A673 (cell line): Measurements from ENCODE around the gene JMJD6. TPM values are rescaled to one million over a fixed set of nuclear protein-coding genes. Genes with fewer than 3 reads are reported as not detected.

Experiments used
- BruUV-seq: library from RNA; stranded (reverse); fragments of 400-500 nt; replicated peaks from 2 replicates; lab custom pipeline; 2021; lab: Mats Ljungman, UMichigan
- CTCF ChIA-PET: fragments of 300-600 bp; sonication (Branson Sonifier 250); formaldehyde crosslinking; loops from one replicate; lab custom pipeline; 2022; ENCODE audit warnings: antibody characterized with exemption; lab: Charles Lee
- POLR2A ChIA-PET: fragments of 300-600 bp; sonication (Branson Sonifier 250); formaldehyde crosslinking; loops from one replicate; lab custom pipeline; 2022; ENCODE audit warnings: antibody characterized with exemption; ENCODE audit not compliant: low non-redundant PET; lab: Charles Lee
- DNase-seq: peaks from one replicate; pipeline ENCODE4 v3.0.0-alpha.2; 2015; ENCODE audit warnings: low spot score
- H3K27ac ChIP-seq: fragments of 200-600 bp; sonication (generic); 2 replicates; pipeline ENCODE4 v1.5.1; 2016; ENCODE audit warnings: mixed run types, low read depth, mild to moderate bottlenecking, mixed read lengths, antibody characterized with exemption, low read length; ENCODE audit not compliant: poor library complexity, severe bottlenecking
- H3K27me3 ChIP-seq: fragments of 200-600 bp; sonication (generic); replicated peaks from 2 replicates; pipeline ENCODE4 v1.6.1; 2017; ENCODE audit warnings: mixed run types, low read depth, mild to moderate bottlenecking, mixed read lengths, antibody characterized with exemption, low read length; ENCODE audit not compliant: insufficient read depth, poor library complexity
- H3K36me3 ChIP-seq: fragments of 200-600 bp; sonication (generic); 2 replicates; pipeline ENCODE4 v1.6.1; 2016; ENCODE audit warnings: mixed run types, mild to moderate bottlenecking, mixed read lengths, antibody characterized with exemption, low read length; ENCODE audit not compliant: insufficient read depth, poor library complexity, severe bottlenecking
- H3K4me1 ChIP-seq: fragments of 200-600 bp; sonication (generic); 2 replicates; pipeline ENCODE4 v1.6.1; 2017; ENCODE audit warnings: mixed run types, mild to moderate bottlenecking, mixed read lengths, antibody characterized with exemption, low read length; ENCODE audit not compliant: insufficient read depth, poor library complexity, severe bottlenecking
- H3K4me3 ChIP-seq: fragments of 200-600 bp; sonication (generic); 2 replicates; pipeline ENCODE4 v1.5.1; 2016; ENCODE audit warnings: low read depth, mixed run types, mild to moderate bottlenecking, mixed read lengths, low read length; ENCODE audit not compliant: poor library complexity, severe bottlenecking
- H3K9me3 ChIP-seq: fragments of 200-600 bp; sonication (generic); 2 replicates; pipeline ENCODE4 v1.6.1; 2016; ENCODE audit warnings: mixed run types, low read depth, mild to moderate bottlenecking, mixed read lengths, antibody characterized with exemption, low read length; ENCODE audit not compliant: poor library complexity, severe bottlenecking
- EZH2 ChIP-seq: fragments of 200-600 bp; sonication (generic); IDR thresholded peaks from 2 replicates; pipeline ENCODE4 v1.6.1; 2017; ENCODE audit warnings: borderline replicate concordance, low read depth, mild to moderate bottlenecking, mixed read lengths, antibody characterized with exemption, low read length; ENCODE audit not compliant: poor library complexity, severe bottlenecking
- intact Hi-C: fragments of 100-400 bp; cut with micrococcal nuclease; formaldehyde crosslinking; loops from one replicate; pipeline ENCODE4 v1.10.0; 2022; ENCODE audit not compliant: unreplicated experiment
- total RNA-seq: library from RNA; stranded (reverse); gene quantifications from 2 replicates; pipeline ENCODE4 v1.2.3, GENCODE V29; 2021
- TF ChIP-seq, protein P1 (sequence below): fragments of 300-800, 200-600 bp; sonication (generic); conservative IDR thresholded peaks from 2 replicates; pipeline ENCODE4 v1.5.1; 2017; ENCODE audit warnings: low read depth, mild to moderate bottlenecking, antibody characterized with exemption, low read length, moderate library complexity, mixed read lengths

JMJD6 gene
- total RNA-seq, 1 experiment from 2014 or later = 77.6 TPM

DNA sequence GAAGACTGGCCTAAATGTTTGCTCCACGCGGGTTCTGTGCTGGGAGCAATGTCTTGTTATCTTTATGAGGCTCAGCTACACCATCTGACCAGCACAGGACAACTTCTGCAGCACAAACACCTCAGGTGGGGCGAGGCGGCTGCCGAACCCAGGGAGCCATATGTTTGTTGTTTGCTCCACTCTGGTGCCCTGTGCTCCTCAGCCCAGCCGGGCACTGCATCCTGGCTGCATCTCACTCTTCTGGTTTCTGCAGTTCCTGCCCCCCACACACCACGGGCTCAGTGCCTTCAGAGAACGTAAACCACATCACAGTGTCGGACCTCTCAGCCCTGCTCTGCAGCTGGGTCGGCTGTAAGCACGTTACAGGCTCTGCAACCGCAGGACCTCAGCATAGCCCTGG lies 48.1 kb downstream of the JMJD6 start:
- intact Hi-C loops = no loop called here

DNA sequence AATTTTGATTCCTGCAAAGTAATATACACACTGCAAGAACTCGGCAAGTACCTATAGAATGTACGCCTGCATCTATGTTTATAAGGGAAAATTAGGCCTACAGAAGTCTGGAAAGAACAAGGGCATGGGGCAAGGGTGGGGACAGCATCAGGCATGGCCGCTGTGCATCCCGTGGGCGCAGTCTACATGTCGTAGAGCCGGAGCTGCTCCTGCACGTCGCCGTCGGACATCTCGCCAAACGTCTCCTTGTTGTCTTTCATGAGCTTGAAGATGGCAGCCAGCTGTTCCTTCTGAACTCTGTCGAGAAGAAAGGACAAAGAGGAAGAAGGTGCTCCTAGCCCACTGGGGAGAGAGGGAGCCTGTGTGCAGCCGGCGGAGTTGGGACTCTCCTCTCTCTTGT lies 49.0 kb downstream of the JMJD6 start:
- H3K9me3 ChIP-seq = no peaks in the 10 kb centered on the region
- H3K4me3 ChIP-seq = no peak overlapping the region

More for the DNA sequence above, 48.1 kb downstream of the JMJD6 start:
- CTCF ChIA-PET = no interaction called here
- Histone ChIP-seq H3K27me3 (no peaks in the 10 kb centered on the region), H3K4me3 (no peak overlapping the region), H3K4me1 (no peaks in the 10 kb centered on the region), H3K27ac (no peak overlapping the region), H3K36me3 (peaks cover 4% of the 10 kb centered on the region), H3K9me3 (no peaks in the 10 kb centered on the region)
- BruUV-seq = no TSS peak
- no peak for TF ChIP-seq EZH2
- TF ChIP-seq, protein P1, sequence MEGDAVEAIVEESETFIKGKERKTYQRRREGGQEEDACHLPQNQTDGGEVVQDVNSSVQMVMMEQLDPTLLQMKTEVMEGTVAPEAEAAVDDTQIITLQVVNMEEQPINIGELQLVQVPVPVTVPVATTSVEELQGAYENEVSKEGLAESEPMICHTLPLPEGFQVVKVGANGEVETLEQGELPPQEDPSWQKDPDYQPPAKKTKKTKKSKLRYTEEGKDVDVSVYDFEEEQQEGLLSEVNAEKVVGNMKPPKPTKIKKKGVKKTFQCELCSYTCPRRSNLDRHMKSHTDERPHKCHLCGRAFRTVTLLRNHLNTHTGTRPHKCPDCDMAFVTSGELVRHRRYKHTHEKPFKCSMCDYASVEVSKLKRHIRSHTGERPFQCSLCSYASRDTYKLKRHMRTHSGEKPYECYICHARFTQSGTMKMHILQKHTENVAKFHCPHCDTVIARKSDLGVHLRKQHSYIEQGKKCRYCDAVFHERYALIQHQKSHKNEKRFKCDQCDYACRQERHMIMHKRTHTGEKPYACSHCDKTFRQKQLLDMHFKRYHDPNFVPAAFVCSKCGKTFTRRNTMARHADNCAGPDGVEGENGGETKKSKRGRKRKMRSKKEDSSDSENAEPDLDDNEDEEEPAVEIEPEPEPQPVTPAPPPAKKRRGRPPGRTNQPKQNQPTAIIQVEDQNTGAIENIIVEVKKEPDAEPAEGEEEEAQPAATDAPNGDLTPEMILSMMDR = no peak
- POLR2A ChIA-PET = no interaction called here
- no peak for DNase-seq

DNA sequence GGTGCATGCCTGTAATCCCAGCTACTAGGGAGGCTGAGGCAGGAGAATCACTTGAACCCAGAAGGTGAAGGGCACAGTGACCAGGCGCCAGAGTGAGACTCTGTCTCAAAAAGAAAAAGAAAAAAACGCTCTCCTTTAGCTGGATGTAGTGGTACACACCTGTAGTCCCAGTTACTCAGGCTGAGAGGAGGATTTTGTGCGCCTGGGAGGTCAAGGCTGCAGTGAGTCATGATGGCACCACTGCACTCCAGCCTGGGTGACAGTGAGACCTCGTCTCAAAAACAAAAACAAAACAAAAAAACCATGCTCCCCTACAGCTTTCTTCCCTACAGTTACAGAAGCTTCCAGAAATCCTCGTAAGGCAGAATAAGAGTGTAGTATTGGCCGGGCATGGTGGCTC lies 49.8 kb downstream of the JMJD6 start:
- Histone ChIP-seq H3K27ac (no peak overlapping the region), H3K9me3 (no peaks in the 10 kb centered on the region), H3K4me1 (peaks cover 6% of the 10 kb centered on the region), H3K27me3 (no peaks in the 10 kb centered on the region), H3K4me3 (no peak overlapping the region), H3K36me3 (no peaks in the 10 kb centered on the region)
- ChIA-PET CTCF (no interaction called here), POLR2A (no interaction called here)
- TF ChIP-seq, protein P1 = no peak
- TF ChIP-seq EZH2 = no peak
- intact Hi-C loops = no loop called here
- DNase-seq = no peak
- no TSS peak for BruUV-seq

More for the DNA sequence above, 49.0 kb downstream of the JMJD6 start:
- intact Hi-C loops = no loop called here
- Histone ChIP-seq H3K27ac (no peak overlapping the region), H3K27me3 (no peaks in the 10 kb centered on the region), H3K36me3 (no peaks in the 10 kb centered on the region), H3K4me1 (peaks cover 3% of the 10 kb centered on the region)
- BruUV-seq = no TSS peak
- CTCF ChIA-PET = no interaction called here
- POLR2A ChIA-PET = no interaction called here
- TF ChIP-seq, protein P1 = no peak
- no peak for TF ChIP-seq EZH2
- DNase-seq = no peak
